Measurements from ENCODE around the gene ARSD.
"Not testable (repeated sequence)": the region's sequence is repeated elsewhere in the genome, so short reads cannot be mapped to it uniquely, and the experiment has no call there.

DNA sequence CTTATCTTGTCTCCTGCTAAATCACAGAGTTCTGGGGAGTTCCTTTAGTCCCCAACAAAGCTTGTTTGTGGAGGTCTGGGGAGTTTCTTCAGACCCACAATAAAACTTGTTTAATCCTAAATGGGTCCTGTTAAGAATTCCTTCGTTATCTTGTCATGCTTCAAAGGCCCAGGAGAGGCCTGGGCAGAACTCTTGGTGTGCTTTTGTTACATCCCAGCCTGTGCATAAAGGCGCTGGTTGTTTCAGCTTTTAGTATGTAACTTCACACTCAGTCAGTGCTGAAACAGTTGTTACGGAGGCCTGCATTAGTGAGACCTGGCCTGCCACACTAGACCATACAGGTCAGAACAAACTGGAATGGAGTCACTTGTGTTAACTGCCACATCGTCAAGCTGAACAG, 2.9 kb downstream of the ARSD start:
- not testable (repeated sequence) for TF ChIP-seq EZH2 (IDR thresholded peaks at IDR 0.05; ENCODE audit: borderline replicate concordance, low read length)
- TF ChIP-seq, protein P1, sequence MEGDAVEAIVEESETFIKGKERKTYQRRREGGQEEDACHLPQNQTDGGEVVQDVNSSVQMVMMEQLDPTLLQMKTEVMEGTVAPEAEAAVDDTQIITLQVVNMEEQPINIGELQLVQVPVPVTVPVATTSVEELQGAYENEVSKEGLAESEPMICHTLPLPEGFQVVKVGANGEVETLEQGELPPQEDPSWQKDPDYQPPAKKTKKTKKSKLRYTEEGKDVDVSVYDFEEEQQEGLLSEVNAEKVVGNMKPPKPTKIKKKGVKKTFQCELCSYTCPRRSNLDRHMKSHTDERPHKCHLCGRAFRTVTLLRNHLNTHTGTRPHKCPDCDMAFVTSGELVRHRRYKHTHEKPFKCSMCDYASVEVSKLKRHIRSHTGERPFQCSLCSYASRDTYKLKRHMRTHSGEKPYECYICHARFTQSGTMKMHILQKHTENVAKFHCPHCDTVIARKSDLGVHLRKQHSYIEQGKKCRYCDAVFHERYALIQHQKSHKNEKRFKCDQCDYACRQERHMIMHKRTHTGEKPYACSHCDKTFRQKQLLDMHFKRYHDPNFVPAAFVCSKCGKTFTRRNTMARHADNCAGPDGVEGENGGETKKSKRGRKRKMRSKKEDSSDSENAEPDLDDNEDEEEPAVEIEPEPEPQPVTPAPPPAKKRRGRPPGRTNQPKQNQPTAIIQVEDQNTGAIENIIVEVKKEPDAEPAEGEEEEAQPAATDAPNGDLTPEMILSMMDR (IDR thresholded peaks at IDR 0.05; ENCODE audit: low read length) = not testable (repeated sequence)
